Activated naive CD4-positive, alpha-beta T cell (primary cell): ENCODE measurements around the gene OR5T2.
"Not testable (repeated sequence)": the region's sequence is repeated elsewhere in the genome, so short reads cannot be mapped to it uniquely, and the experiment has no call there.

Experiments
- DNase-seq, 4 experiments: peaks; one replicate each; lab custom pipeline; 2025; lab: John Stamatoyannopoulos, UW

Gene OR5T2

DNA sequence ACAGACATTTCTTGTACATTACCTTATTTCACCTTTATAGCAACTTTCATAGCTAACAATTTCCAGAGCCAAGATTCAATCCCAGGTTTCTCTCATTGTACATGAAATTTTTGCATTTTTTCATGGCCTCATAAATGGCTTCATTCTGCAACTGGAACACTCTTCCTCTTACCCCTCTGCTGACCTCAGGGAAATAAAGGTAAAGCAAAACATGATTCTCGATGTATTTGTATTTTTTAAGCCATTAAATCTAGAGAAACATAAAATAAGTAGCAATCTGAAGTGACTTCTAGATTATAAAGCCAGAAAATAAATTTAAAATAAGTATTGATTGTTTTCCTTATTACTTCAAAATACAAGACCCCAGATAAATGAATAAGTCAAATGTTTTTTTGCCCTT, at the start of gene OR5T2:
OR5T2 (minus strand) TSS at position 101 of the 400 bp plus-strand sequence. CDS start 1,193 bp downstream, outside the sequence.
- DNase-seq, result no peak

DNA sequence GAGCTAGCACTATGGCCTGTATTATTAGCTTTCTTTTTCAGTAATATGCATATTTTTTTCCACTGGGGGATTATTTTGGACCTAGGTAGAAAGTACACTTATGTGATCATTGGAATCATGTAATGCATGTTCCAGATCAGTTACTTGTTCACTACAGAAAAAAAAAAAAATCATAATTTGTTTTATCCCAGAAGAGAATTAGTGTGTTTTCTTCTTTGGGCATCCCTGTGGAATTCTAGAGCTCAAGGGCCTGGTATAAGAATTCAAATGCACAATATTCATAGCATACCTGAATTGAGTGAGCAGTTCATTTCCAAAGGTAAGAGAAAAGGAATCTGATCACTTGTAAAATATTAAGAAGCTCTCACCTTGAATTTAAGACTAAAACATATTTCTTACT, 39.8 kb upstream of the OR5T2 start, which contains the start of gene OR5T1:
OR5T1 (plus strand) TSS at position 301 of the 400 bp plus-strand sequence. CDS start 1,485 bp downstream, outside the sequence.
- no peak for DNase-seq

DNA sequence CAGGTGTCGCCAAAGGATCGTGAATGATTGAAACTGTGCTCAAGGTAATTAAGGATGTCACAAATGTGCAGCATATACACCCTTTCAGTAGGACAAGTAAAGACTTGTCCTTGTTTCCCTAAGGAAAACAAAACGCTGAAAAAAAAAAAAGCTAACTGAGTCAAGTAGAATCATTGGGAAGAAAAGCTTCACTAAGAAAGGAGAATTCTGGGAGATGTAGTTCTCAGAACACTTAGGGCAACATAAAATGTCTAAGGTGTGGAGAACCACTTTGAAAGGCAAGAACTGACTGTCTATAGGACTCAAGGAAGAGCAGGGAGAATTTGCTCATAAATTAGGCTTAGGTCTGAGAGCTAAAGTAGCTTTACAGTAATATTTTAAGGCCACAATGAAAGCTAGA, 37.0 kb upstream of the OR5T2 start:
- no peak for DNase-seq

DNA sequence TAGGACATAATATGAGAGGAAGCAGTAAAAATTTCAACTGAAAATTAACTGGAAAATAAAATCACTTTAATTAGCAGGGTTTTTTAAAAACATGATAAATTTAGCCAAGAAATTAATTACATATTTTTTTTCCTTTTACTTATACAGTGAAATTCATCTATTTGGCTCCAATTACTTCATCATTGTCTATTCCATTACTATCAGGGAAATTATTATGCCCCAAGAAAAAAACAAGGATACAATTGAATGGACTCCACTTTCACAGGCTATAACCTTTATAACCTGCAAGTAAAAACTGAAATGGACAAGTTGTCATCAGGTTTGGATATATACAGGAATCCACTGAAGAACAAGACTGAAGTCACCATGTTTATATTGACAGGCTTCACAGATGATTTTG, 17.9 kb upstream of the OR5T2 start, which contains the start of gene OR5T3:
OR5T3 (plus strand) TSS at position 301 of the 400 bp plus-strand sequence; CDS start at position 301, 0 bp downstream.
- DNase-seq, result no peak

DNA sequence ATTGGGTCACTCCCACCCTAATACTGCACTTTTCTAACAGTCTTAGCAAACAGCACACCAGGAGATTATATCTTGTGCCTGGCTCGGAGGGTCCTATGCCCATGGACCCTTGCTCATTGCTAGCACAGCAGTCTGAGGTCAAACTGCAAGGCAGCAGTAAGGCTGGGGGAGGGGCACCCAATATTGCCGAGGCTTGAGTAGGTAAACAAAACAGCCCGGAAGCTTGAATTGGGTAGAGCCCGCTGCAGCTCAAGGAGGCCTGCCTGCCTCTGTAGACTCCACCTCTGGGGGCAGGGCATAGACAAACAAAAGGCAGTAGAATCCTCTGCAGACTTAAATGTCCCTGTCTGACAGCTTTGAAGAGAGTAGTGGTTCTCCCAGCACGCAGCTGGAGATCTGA, 14.3 kb downstream of the OR5T2 start:
- not testable (repeated sequence) for DNase-seq

DNA sequence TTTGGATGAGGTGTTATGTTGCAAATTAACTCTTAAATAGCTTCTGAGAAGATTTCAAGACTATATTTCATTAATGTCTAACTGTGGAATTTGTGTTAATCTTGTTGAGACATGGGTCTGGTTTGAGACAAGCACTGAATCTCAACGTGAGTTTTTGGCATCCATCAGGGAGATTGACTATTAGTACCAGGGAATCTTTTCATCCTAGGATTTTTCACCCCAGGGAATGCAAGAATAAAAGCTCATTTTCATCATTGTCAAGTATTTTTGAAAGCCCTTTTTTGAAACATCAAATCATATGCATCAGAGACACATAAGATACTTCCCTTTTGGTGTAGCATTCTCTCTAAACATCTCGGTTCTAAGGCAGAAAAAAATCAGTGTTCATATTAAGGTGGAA, 19.5 kb downstream of the OR5T2 start:
- DNase-seq, result no peak

DNA sequence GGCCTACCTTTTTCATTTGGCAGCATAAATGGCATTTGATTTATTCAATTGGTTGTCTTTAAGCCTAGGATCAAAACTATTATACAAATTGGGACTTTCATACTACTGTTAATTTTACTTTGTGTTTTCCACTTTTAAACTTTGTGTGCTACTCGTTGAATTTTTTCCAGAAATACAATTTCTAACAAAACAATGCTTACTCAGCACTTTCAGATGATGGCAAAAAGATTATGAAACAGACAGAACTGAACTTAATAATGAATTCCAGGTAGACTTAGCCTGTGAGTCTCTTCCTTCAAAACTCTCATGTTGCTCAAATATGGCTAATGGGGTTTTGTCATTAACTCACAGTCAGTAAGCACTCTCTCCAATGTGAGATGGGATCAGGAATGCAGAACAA, 26.3 kb downstream of the OR5T2 start:
- DNase-seq, result no peak

DNA sequence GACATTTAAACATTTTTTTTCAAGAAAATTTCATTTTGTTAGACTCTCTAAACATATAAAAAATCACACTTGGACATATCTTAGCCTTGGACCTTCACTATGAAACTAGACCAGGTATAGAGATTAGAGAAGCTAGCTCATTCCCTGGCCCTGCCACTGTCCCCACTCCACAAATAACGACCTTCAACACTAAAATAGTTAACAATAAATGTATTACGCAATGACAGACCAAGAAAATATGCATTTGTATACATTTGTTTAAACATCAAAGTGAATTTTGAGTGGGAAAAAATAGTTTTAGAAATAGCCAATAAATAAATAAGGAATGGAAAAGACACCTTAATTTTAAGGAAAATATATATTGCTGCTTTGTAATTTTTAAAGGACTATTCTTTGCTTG, 36.7 kb downstream of the OR5T2 start:
- DNase-seq, result no peak

DNA sequence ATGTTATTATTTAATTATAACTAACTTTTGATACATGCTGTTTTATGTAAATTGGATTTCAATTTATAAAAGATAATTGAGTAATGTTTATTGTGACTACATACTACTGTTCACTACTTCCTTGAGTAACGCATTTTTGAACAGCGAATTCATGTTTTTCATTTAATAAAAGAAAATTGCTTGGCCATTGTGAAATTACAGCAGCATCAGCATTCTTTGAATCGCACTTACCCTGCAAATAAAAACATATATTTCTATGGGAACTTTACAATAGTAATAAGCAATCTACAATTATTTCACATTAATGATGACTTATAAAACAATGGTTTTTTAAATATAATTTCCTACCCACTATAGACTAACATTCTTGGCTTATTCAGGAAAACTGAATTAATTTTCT, 37.4 kb downstream of the OR5T2 start:
- no peak for DNase-seq

DNA sequence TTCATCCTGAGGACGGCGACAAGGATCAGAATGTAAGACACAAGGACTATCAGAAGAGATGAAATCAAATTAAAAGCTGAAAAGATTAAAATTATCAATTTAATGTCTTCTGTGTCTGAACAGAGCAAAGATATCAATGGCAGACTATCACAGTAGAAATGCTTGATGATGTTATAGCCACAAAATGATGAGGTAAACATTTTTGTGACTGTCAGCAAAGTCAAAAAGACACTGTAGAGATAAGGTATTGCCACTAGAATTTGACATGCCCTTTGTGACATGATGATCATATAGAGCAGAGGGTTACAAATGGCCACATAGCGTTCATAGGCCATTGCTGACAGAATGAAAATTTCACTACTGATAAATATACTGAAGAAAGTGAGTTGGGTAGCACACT, 45.5 kb downstream of the OR5T2 start:
- DNase-seq, result no peak

DNA sequence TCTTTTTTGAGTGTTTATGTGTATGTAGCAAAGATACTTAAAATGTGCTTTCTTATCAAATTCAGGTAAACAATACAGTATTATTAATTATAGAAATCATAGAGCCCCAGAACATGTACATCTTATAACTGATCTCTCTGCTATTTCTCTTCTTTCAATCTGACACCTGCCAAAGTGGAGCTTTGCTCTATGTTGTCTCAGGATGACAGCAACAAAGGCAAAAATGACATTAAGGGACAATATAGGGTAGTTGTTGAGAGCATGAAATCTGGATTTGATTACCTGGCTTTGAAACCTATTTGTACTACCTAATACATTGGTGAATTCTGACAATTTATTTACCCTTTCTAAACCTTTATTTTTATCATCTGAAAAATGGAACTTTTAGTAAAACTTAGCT, 50.6 kb downstream of the OR5T2 start:
- no peak for DNase-seq
